Mesothelial cell of epicardium (in vitro differentiated cells): ENCODE data around the gene SNUPN. TPM values are rescaled to one million over a fixed set of nuclear protein-coding genes. Genes with fewer than 3 reads are reported as not detected.

Experiments
- DNase-seq, 2 experiments: peaks; one replicate each; pipeline ENCODE4 v3.0.0; 2021; ENCODE audit warnings: low spot score in 2 of 2; ENCODE audit not compliant: unreplicated experiment in 2 of 2
- H3K27ac Mint-ChIP-seq: 2 replicates; pipeline ENCODE4 v1.8.0; 2021; ENCODE audit warnings: mixed read lengths
- H3K27me3 Mint-ChIP-seq: 2 replicates; pipeline ENCODE4 v1.8.0; 2021; ENCODE audit warnings: low read depth, mixed read lengths
- H3K36me3 Mint-ChIP-seq: 2 replicates; pipeline ENCODE4 v1.8.0; 2021; ENCODE audit warnings: mixed read lengths
- H3K4me1 Mint-ChIP-seq: 2 replicates; pipeline ENCODE4 v1.8.0; 2021; ENCODE audit warnings: mixed read lengths
- H3K4me3 Mint-ChIP-seq: 2 replicates; pipeline ENCODE4 v1.8.0; 2021; ENCODE audit warnings: mild to moderate bottlenecking, moderate library complexity, mixed read lengths
- H3K9me3 Mint-ChIP-seq: 2 replicates; pipeline ENCODE4 v1.8.0; 2021; ENCODE audit warnings: mixed read lengths
- CTCF ChIP-seq: fragments of 200-600 bp; sonication (generic); IDR thresholded peaks from one replicate; pipeline ENCODE4 v1.5.0; 2021; ENCODE audit warnings: antibody characterized with exemption; ENCODE audit not compliant: unreplicated experiment
- total RNA-seq: library from RNA; stranded (reverse); gene quantifications from 3 replicates; pipeline ENCODE4 v1.2.1, GENCODE V29; 2021

SNUPN gene
- total RNA-seq, 1 donor from 2014 or later: 23.0 TPM

GRCh38 chr15:75662823-75663519, 37.4 kb upstream of the SNUPN start:
- TF ChIP-seq CTCF: no peak
- Mint-ChIP-seq H3K27me3 (no peaks in the 10 kb centered on the region), H3K36me3 (no peaks in the 10 kb centered on the region), H3K9me3 (no peaks in the 10 kb centered on the region), H3K27ac (peak overlapping the region; percentile 73), H3K4me1 (peaks cover 16% of the 10 kb centered on the region), H3K4me3 (no peak overlapping the region)
- no peak for DNase-seq

- no peak for DNase-seq
- no peak for TF ChIP-seq CTCF
- Mint-ChIP-seq H3K9me3 (no peaks in the 10 kb centered on the region), H3K27ac (peak overlapping the region; percentile 92), H3K36me3 (no peaks in the 10 kb centered on the region), H3K27me3 (no peaks in the 10 kb centered on the region), H3K4me3 (no peak overlapping the region), H3K4me1 (peaks cover 16% of the 10 kb centered on the region)
Measured at GRCh38 chr15:75661756-75662140, 36.2 kb upstream of the SNUPN start.

DNA sequence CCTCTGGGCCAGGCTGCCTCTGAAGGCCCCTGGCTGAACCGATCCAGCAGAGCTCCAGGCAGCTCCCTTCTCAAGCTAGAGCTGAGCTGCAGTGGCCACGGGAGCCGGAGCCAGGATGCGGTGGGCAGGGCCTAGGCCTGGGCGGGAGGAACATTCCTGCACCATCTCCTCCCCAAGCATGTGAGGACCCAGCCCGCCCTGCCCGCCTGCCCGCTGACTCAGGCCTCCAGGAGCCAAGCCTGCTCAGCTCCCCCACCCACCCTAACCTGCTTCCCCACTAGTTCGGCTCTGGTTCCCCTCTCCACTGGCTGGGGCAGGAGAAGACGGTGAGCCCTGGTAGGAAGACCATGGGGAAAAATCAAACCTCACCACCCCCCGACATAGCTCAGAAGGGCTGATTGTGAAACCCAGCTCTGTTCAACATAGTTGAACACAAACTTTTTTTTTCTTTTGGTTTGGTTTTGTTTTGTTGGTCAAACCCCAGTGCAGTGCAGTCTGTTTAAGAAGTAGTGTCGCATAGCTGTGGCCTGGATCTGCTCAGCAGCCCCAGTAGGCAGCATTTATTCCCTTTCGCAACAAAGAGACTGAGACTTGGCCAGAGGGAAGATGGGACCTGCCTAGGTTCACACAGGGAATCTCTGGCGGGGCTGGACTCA, 35.7 kb upstream of the SNUPN start:
- Mint-ChIP-seq H3K9me3 (no peaks in the 10 kb centered on the region), H3K27me3 (no peaks in the 10 kb centered on the region), H3K27ac (peak overlapping the region; percentile 92), H3K4me3 (no peak overlapping the region), H3K36me3 (no peaks in the 10 kb centered on the region), H3K4me1 (peaks cover 16% of the 10 kb centered on the region)
- DNase-seq: peak; percentile 51 to 74
- TF ChIP-seq CTCF: no peak

GRCh38 chr15:75659928-75660645, 34.6 kb upstream of the SNUPN start:
- no peak for TF ChIP-seq CTCF
- H3K36me3 Mint-ChIP-seq: no peaks in the 10 kb centered on the region
- DNase-seq: no peak
- H3K4me1 Mint-ChIP-seq: peaks cover 16% of the 10 kb centered on the region
- peak overlapping the region; percentile 44 for H3K27ac Mint-ChIP-seq
- no peaks in the 10 kb centered on the region for H3K27me3 Mint-ChIP-seq
- no peaks in the 10 kb centered on the region for H3K9me3 Mint-ChIP-seq
- no peak overlapping the region for H3K4me3 Mint-ChIP-seq

GRCh38 chr15:75659141-75659771, 33.7 kb upstream of the SNUPN start:
- Mint-ChIP-seq H3K27me3 (no peaks in the 10 kb centered on the region), H3K4me3 (no peak overlapping the region), H3K27ac (no peak overlapping the region), H3K4me1 (peaks cover 16% of the 10 kb centered on the region), H3K9me3 (no peaks in the 10 kb centered on the region), H3K36me3 (no peaks in the 10 kb centered on the region)
- TF ChIP-seq CTCF: no peak
- no peak for DNase-seq
